GM21381 (cell line): ENCODE data around the gene C15orf39.
"Not testable (repeated sequence)": the region's sequence is repeated elsewhere in the genome, so short reads cannot be mapped to it uniquely, and the experiment has no call there.

Source experiments
- ATAC-seq: cut with Tn5 transposase; IDR thresholded peaks from one replicate; pipeline ENCODE4 v1.9.1; 2021; ENCODE audit warnings: mild to moderate bottlenecking, moderate library complexity; ENCODE audit not compliant: unreplicated experiment

Gene C15orf39

GRCh38 chr15:75209289-75209676 lies 7.6 kb downstream of the C15orf39 start:
- no peak for ATAC-seq

- no peak for ATAC-seq
Observed at GRCh38 chr15:75210811-75211230, 9.1 kb downstream of the C15orf39 start.

GRCh38 chr15:75211436-75212199 lies 9.9 kb downstream of the C15orf39 start:
- no peak for ATAC-seq

- no peak for ATAC-seq
Observed at GRCh38 chr15:75212200-75212858, 10.6 kb downstream of the C15orf39 start.

GRCh38 chr15:75213212-75213767 lies 11.6 kb downstream of the C15orf39 start:
- ATAC-seq: no peak

- ATAC-seq: no peak
Observed at GRCh38 chr15:75213768-75214221, 12.1 kb downstream of the C15orf39 start.

- ATAC-seq: no peak
Observed at GRCh38 chr15:75214293-75215096, 12.8 kb downstream of the C15orf39 start.

GRCh38 chr15:75215107-75216004 lies 13.7 kb downstream of the C15orf39 start:
- ATAC-seq: no peak

GRCh38 chr15:75217012-75217411 lies 15.3 kb downstream of the C15orf39 start:
- no peak for ATAC-seq

GRCh38 chr15:75217574-75217973 lies 15.9 kb downstream of the C15orf39 start:
- not testable (repeated sequence) for ATAC-seq

GRCh38 chr15:75219507-75219929 lies 17.8 kb downstream of the C15orf39 start:
- ATAC-seq: not testable (repeated sequence)

- ATAC-seq: no peak
Observed at GRCh38 chr15:75223688-75224087, 22.0 kb downstream of the C15orf39 start.

- ATAC-seq: no peak
Observed at GRCh38 chr15:75224281-75224680, 22.6 kb downstream of the C15orf39 start.

GRCh38 chr15:75225102-75225836 lies 23.6 kb downstream of the C15orf39 start:
- ATAC-seq: not testable (repeated sequence)

- no peak for ATAC-seq
Observed at GRCh38 chr15:75225951-75226732, 24.5 kb downstream of the C15orf39 start.

- not testable (repeated sequence) for ATAC-seq
Observed at GRCh38 chr15:75227112-75227511, 25.4 kb downstream of the C15orf39 start.

GRCh38 chr15:75227663-75228280 lies 26.1 kb downstream of the C15orf39 start:
- ATAC-seq: no peak

GRCh38 chr15:75228787-75229186 lies 27.1 kb downstream of the C15orf39 start:
- ATAC-seq: no peak
